GM12891 (cell line): ENCODE results near the gene SYCP2.

ENCODE experiments used
- POLR2A ChIP-seq: IDR thresholded peaks from 2 replicates; pipeline ENCODE4 v1.6.1; 2011; ENCODE audit warnings: low read depth, low read length, control low read depth
- POLR2AphosphoS5 ChIP-seq: IDR thresholded peaks from 2 replicates; pipeline ENCODE4 v1.6.1; 2011; ENCODE audit warnings: low read depth, low read length, control low read depth
- TAF1 ChIP-seq: IDR thresholded peaks from 2 replicates; pipeline ENCODE4 v1.6.1; 2011; ENCODE audit warnings: low read depth, low read length, control low read depth

DNA sequence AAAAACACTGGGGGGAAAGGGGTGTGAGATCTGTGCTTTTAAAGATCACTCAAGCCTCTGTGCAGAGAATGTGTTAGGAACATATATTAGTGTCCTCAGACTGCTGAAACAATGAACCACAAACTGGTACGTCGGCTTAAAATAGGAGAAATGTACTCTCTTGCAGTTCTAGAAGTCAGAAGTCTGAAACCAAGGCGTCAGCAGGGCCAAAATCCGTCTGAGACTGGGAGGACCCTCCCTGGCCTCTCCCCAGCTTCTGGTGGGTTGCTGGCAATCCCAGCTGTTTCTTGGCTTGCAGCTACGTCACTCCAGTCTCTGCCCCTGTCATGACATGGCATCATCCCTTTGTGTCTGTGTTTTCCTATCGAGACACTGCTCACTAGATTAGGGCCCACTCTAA is 28.7 kb upstream of the SYCP2 start:
- TF ChIP-seq POLR2A = no peak
- no peak for TF ChIP-seq POLR2AphosphoS5
- no peak for TF ChIP-seq TAF1
